OCI-LY7 (cell line): ENCODE data around the gene SLC25A26. TPM values are rescaled to one million over a fixed set of nuclear protein-coding genes. Genes with fewer than 3 reads are reported as not detected.

Experiments used
- BruUV-seq: library from RNA; stranded (reverse); fragments of 400-500 nt; replicated peaks from 2 replicates; lab custom pipeline; 2021; lab: Mats Ljungman, UMichigan
- CTCF ChIA-PET: fragments of 300-600 bp; sonication (Branson Sonifier 250); formaldehyde crosslinking; loops from one replicate; lab custom pipeline; 2022; ENCODE audit warnings: antibody characterized with exemption; ENCODE audit not compliant: unreplicated experiment; lab: Charles Lee
- POLR2A ChIA-PET: fragments of 300-600 bp; sonication (Branson Sonifier 250); formaldehyde crosslinking; loops from one replicate; lab custom pipeline; 2022; ENCODE audit warnings: antibody characterized with exemption; lab: Charles Lee
- DNase-seq: peaks from one replicate; pipeline ENCODE4 v3.0.0-alpha.2; 2015; ENCODE audit warnings: low spot score
- H2AFZ ChIP-seq: fragments of 200-600 bp; sonication (generic), shearing (Covaris generic); 2 replicates; pipeline ENCODE4 v1.6.1; 2014; ENCODE audit warnings: mild to moderate bottlenecking, antibody characterized with exemption, low read length, moderate library complexity
- H3K27ac ChIP-seq: fragments of 200-600 bp; sonication (generic); 2 replicates; pipeline ENCODE4 v1.5.1; 2014; ENCODE audit warnings: mixed run types, low read depth, mild to moderate bottlenecking, moderate library complexity, low read length, inconsistent platforms; ENCODE audit not compliant: poor library complexity, severe bottlenecking
- H3K36me3 ChIP-seq: fragments of 200-600 bp; sonication (generic); 2 replicates; pipeline ENCODE4 v1.6.1; 2014; ENCODE audit warnings: mild to moderate bottlenecking, antibody characterized with exemption, low read length, moderate library complexity, mixed read lengths; ENCODE audit not compliant: insufficient read depth
- H3K4me1 ChIP-seq: fragments of 200-600 bp; sonication (generic); 2 replicates; pipeline ENCODE4 v1.5.1; 2014; ENCODE audit warnings: mild to moderate bottlenecking, low read length; ENCODE audit not compliant: insufficient read depth, poor library complexity, severe bottlenecking
- H3K4me2 ChIP-seq: fragments of 200-600 bp; sonication (generic); 2 replicates; pipeline ENCODE4 v1.6.1; 2014; ENCODE audit warnings: mild to moderate bottlenecking, low read length
- H3K4me3 ChIP-seq: fragments of 200-600 bp; sonication (generic); 2 replicates; pipeline ENCODE4 v1.5.1; 2014; ENCODE audit warnings: mild to moderate bottlenecking, low read depth, low read length; ENCODE audit not compliant: poor library complexity, severe bottlenecking
- H3K79me2 ChIP-seq: fragments of 200-600 bp; sonication (generic); 2 replicates; pipeline ENCODE4 v1.6.1; 2016; ENCODE audit warnings: low read depth, mild to moderate bottlenecking, low read length, moderate library complexity, mixed read lengths; ENCODE audit not compliant: insufficient read depth
- H3K9me2 ChIP-seq: fragments of 200-600 bp; sonication (generic); 2 replicates; pipeline ENCODE4 v1.6.1; 2016; ENCODE audit warnings: mild to moderate bottlenecking, low read length, mixed read lengths; ENCODE audit not compliant: insufficient read depth
- H3K9me3 ChIP-seq: fragments of 200-600 bp; sonication (generic); 2 replicates; pipeline ENCODE4 v1.6.1; 2014; ENCODE audit warnings: mild to moderate bottlenecking, mixed run types, low read length, mixed read lengths
- H4K20me1 ChIP-seq: fragments of 200-600 bp; sonication (generic); 2 replicates; pipeline ENCODE4 v1.6.1; 2014; ENCODE audit warnings: mild to moderate bottlenecking, antibody characterized with exemption, low read length, moderate library complexity, mixed read lengths; ENCODE audit not compliant: insufficient read depth
- EZH2phosphoT487 ChIP-seq: fragments of 200-600 bp; sonication (generic); IDR thresholded peaks from 2 replicates; pipeline ENCODE4 v1.6.1; 2018; ENCODE audit warnings: low read depth, borderline replicate concordance, mild to moderate bottlenecking, mixed run types, antibody characterized with exemption, low read length, moderate library complexity, mixed read lengths
- intact Hi-C: fragments of 100-400 bp; cut with micrococcal nuclease; formaldehyde crosslinking; loops from one replicate; pipeline ENCODE4 v1.10.0; 2022; ENCODE audit not compliant: unreplicated experiment
- total RNA-seq, 2 experiments: library from RNA; depleted of rRNA in 1 of 2; stranded (reverse); fragments of >200 nt in 1 of 2; shearing (Covaris generic) in 1 of 2; gene quantifications; 2 replicates each; pipeline ENCODE4 v1.2.3, GENCODE V29; 2014 to 2022
- TF ChIP-seq, protein P1 (sequence below): fragments of 200-600 bp; sonication (generic); conservative IDR thresholded peaks from 2 replicates; pipeline ENCODE4 v1.5.1; 2014; ENCODE audit warnings: mild to moderate bottlenecking, antibody characterized with exemption, low read length, moderate library complexity, mixed read lengths

The SLC25A26 gene
- total RNA-seq, 2 experiments from 2014 or later, result 9.8 to 14.2 TPM

- Histone ChIP-seq H3K4me2 (no peak overlapping the region), H3K4me3 (no peak overlapping the region), H3K9me3 (no peaks in the 10 kb centered on the region), H3K9me2 (no peaks in the 10 kb centered on the region; the same call in 1 of the 2 replicates), H4K20me1 (no peaks in the 10 kb centered on the region), H2AFZ (no peak overlapping the region), H3K4me1 (no peaks in the 10 kb centered on the region), H3K36me3 (no peaks in the 10 kb centered on the region), H3K79me2 (no peaks in the 10 kb centered on the region), H3K27ac (no peak overlapping the region)
- ChIA-PET CTCF (no interaction called here), POLR2A (no interaction called here)
- no TSS peak for BruUV-seq
- TF ChIP-seq EZH2phosphoT487, result no peak
- DNase-seq, result no peak
- intact Hi-C loops, result no loop called here
These were observed 17.5 kb upstream of the SLC25A26 start for GRCh38 chr3:66203275-66203674.

DNA sequence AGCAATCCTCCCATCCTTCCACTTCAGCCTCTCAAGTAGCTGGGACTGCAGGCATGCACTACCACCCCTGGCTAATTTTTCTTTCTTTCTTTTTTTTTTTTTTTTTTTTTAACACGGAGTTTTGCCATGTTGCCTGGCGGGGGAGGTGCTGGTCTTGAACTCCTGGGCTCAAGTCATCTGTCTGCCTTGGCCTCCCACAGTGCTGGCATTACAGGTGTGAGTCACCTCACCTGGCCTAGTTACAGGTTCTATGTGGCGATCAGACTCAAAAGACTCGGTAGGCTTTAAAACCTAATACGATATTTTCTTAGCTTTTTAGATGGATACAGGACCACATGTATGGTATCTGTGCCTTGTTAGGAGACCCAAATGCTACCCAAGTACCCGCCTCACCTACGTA is 14.0 kb upstream of the SLC25A26 start:
- Histone ChIP-seq H2AFZ (no peak overlapping the region), H3K4me1 (no peaks in the 10 kb centered on the region), H3K4me2 (no peak overlapping the region), H3K4me3 (no peak overlapping the region), H3K79me2 (no peaks in the 10 kb centered on the region), H3K9me3 (no peaks in the 10 kb centered on the region), H3K9me2 (no peaks in the 10 kb centered on the region; the same call in 1 of the 2 replicates), H3K36me3 (no peaks in the 10 kb centered on the region), H4K20me1 (no peaks in the 10 kb centered on the region), H3K27ac (no peak overlapping the region)
- TF ChIP-seq, protein P1, sequence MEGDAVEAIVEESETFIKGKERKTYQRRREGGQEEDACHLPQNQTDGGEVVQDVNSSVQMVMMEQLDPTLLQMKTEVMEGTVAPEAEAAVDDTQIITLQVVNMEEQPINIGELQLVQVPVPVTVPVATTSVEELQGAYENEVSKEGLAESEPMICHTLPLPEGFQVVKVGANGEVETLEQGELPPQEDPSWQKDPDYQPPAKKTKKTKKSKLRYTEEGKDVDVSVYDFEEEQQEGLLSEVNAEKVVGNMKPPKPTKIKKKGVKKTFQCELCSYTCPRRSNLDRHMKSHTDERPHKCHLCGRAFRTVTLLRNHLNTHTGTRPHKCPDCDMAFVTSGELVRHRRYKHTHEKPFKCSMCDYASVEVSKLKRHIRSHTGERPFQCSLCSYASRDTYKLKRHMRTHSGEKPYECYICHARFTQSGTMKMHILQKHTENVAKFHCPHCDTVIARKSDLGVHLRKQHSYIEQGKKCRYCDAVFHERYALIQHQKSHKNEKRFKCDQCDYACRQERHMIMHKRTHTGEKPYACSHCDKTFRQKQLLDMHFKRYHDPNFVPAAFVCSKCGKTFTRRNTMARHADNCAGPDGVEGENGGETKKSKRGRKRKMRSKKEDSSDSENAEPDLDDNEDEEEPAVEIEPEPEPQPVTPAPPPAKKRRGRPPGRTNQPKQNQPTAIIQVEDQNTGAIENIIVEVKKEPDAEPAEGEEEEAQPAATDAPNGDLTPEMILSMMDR, result no peak
- TF ChIP-seq EZH2phosphoT487, result no peak
- ChIA-PET POLR2A (no interaction called here), CTCF (no interaction called here)
- intact Hi-C loops, result no loop called here
- no peak for DNase-seq
- no TSS peak for BruUV-seq

GRCh38 chr3:66208189-66208588 is 12.6 kb upstream of the SLC25A26 start:
- no peaks in the 10 kb centered on the region for H3K36me3 ChIP-seq
- H3K9me3 ChIP-seq, result no peaks in the 10 kb centered on the region
- BruUV-seq, result no TSS peak
- no peak for DNase-seq
- ChIA-PET CTCF (no interaction called here), POLR2A (interaction anchor here (0.6 kb wide), 1 partner anchor 726 kb away, joined by 3 read pairs; no protein-coding TSS in a partner anchor)
- intact Hi-C loops, result no loop called here
- H3K9me2 ChIP-seq, result no peaks in the 10 kb centered on the region; the same call in 1 of the 2 replicates
- TF ChIP-seq, protein P1, result no peak
- no peak for TF ChIP-seq EZH2phosphoT487
- H4K20me1 ChIP-seq, result no peaks in the 10 kb centered on the region
- H3K4me3 ChIP-seq, result no peak overlapping the region
- H2AFZ ChIP-seq, result no peak overlapping the region
- no peaks in the 10 kb centered on the region for H3K4me1 ChIP-seq
- no peaks in the 10 kb centered on the region for H3K79me2 ChIP-seq
- H3K4me2 ChIP-seq, result no peak overlapping the region
- H3K27ac ChIP-seq, result no peak overlapping the region
